GM18861 (cell line): ENCODE measurements around the gene GABRG3.

Experiments used
- ATAC-seq: cut with Tn5 transposase; IDR thresholded peaks from one replicate; pipeline ENCODE4 v1.9.1; 2021; ENCODE audit not compliant: unreplicated experiment

Gene GABRG3

GRCh38 chr15:27456807-27457206, 485.8 kb downstream of the GABRG3 start:
- no peak for ATAC-seq

- ATAC-seq = no peak
These were observed 486.8 kb downstream of the GABRG3 start for GRCh38 chr15:27457766-27458165.

- no peak for ATAC-seq
These were observed 487.5 kb downstream of the GABRG3 start for GRCh38 chr15:27458345-27459084.

- no peak for ATAC-seq
These were observed 488.9 kb downstream of the GABRG3 start for GRCh38 chr15:27459836-27460235.

- ATAC-seq = no peak
These were observed 490.2 kb downstream of the GABRG3 start for GRCh38 chr15:27461181-27461580.

- ATAC-seq = no peak
These were observed 492.6 kb downstream of the GABRG3 start for GRCh38 chr15:27463525-27464088.

- no peak for ATAC-seq
These were observed 494.1 kb downstream of the GABRG3 start for GRCh38 chr15:27464941-27465612.

- no peak for ATAC-seq
These were observed 495.8 kb downstream of the GABRG3 start for GRCh38 chr15:27466758-27467157.

GRCh38 chr15:27468151-27468591, 497.2 kb downstream of the GABRG3 start:
- ATAC-seq = no peak

GRCh38 chr15:27473845-27474244, 502.9 kb downstream of the GABRG3 start:
- ATAC-seq = no peak

- no peak for ATAC-seq
These were observed 504.4 kb downstream of the GABRG3 start for GRCh38 chr15:27475395-27475794.

- ATAC-seq = no peak
These were observed 508.5 kb downstream of the GABRG3 start for GRCh38 chr15:27479296-27480140.

GRCh38 chr15:27480141-27480530, 509.2 kb downstream of the GABRG3 start:
- ATAC-seq = no peak

GRCh38 chr15:27480642-27481041, 509.7 kb downstream of the GABRG3 start:
- ATAC-seq = no peak

GRCh38 chr15:27481768-27482167, 510.8 kb downstream of the GABRG3 start:
- no peak for ATAC-seq

GRCh38 chr15:27482287-27482686, 511.3 kb downstream of the GABRG3 start:
- no peak for ATAC-seq

- no peak for ATAC-seq
These were observed 512.1 kb downstream of the GABRG3 start for GRCh38 chr15:27483124-27483523.

GRCh38 chr15:27485265-27485664, 514.3 kb downstream of the GABRG3 start:
- ATAC-seq = no peak

- no peak for ATAC-seq
These were observed 515.1 kb downstream of the GABRG3 start for GRCh38 chr15:27486051-27486450.

- no peak for ATAC-seq
These were observed 516.0 kb downstream of the GABRG3 start for GRCh38 chr15:27486683-27487647.
